GM18873 (cell line): ENCODE results near the gene UNC13D.

Experiments used
- ATAC-seq: cut with Tn5 transposase; IDR thresholded peaks from one replicate; pipeline ENCODE4 v1.9.1; 2021; ENCODE audit warnings: mild to moderate bottlenecking, moderate library complexity, moderate number of reproducible peaks; ENCODE audit not compliant: unreplicated experiment, low FRiP score

Gene UNC13D

DNA sequence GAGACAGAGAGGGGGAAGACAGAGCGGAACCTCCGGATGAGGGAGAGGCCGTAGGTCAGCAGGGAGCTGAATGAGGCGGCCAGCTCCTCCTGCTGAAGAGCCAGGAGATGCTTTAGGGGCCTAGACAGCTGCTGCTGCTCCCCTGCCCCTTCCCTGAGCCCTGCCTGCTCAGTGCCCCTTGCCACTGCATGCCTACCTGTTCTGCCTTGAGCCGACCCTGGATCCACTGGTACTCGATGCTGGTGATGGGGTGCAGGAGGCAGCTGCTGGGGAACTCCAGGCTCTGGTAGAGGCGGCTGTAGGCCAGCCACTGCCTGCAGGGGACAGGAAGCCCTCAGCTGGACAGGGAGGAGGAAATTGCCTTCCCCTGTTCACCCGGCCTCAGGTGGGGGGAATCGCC, 7.6 kb downstream of the UNC13D start:
- no peak for ATAC-seq

DNA sequence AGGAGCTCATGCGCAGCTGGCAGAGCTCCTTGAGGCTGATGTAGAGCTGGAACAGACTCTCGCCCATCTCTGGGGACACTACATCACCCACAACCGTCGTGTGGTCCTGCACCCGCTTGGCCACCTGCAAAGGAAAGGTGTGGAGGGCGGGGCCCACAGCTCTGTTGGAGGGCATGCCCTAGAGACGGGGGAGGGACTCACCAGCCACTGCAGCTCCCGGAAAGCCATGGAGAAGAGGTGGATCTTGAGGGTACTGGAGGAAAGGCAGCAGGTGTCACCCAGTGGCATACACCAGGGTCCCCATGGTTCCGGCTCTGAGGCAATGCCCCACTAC, 8.6 kb downstream of the UNC13D start:
- no peak for ATAC-seq

DNA sequence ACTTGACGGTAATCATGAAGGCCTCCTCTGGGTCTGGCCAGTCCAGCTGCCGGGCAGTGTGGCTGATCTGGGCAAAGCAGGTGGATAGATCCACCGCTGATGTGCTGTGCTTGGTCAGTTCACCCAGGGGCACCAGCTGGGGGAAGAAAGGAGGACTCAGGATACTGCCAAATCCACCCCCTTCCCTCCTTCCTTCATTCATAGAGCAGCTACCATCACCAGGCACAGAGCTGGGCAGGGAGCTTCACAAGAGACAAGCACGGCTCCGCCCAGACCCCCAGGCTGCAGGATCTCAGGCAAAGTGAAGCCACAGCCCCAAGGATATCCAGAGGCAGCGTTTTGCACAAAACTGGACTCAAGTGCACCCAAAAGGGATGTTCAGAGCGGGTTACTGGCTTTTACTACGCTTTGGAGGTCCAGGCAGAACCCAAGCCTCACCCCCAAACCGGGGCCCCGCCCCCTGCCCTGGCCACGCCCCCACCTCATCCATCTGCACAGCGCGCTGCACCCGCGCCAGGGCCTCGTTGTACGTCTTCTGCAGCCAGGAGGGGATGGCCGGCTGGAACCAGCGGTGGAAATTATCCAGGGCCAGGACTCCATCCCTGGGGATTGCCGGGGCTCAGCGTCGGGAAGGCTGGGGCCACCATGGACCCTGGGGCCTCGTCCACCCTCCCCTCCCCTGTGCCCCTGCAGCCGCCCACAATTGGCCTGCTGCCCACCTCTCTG, 9.1 kb downstream of the UNC13D start:
- no peak for ATAC-seq

GRCh38 chr17:75834279-75834920, 9.8 kb downstream of the UNC13D start:
- no peak for ATAC-seq

- no peak for ATAC-seq
Observed at GRCh38 chr17:75832652-75833400, 11.4 kb downstream of the UNC13D start.

- ATAC-seq = no peak
Observed at GRCh38 chr17:75832164-75832651, 12.0 kb downstream of the UNC13D start.

- ATAC-seq = no peak
Observed at GRCh38 chr17:75831032-75831571, 13.1 kb downstream of the UNC13D start.

DNA sequence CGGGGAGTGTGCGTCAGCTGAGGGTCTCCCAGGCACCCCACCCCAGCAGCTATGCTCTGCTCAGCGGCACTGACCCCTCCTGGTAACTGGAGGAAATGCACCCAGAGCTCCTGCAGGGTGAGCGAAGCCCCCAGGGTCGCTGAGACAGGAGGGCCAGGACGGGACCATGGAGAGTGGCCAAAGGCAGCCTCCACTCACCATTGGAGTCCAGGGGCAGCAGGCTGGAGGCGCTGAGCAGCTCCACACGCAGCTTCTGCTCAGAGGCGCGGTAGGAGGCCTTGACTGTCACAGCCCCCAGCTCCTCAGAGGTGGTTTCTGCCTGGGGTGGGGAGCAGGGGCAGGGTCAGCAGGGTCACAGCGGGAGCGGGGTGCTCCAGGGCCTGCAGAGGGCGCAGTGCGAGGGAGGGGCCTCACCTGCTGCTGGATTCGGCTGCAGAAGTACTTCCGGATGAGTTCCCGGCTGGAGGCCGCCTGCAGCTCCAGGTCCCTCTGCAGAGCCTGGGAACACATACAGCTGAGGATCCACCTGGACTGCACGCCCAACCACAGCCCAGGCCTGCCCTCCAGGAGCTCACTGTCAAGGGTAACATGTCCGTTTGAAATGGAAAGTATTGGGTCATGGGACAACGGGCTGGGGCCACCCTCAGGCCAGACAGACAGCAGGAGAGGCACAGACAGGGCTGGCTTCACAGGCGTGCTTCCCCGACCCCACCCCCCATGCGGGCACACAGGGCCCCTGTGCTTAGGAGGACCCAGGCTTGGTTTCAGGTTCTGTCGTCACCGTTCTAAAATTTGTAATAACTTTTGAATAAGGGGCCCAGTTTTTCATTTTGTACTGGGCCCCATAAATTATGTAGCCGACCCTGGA, 13.8 kb downstream of the UNC13D start:
- ATAC-seq = no peak

DNA sequence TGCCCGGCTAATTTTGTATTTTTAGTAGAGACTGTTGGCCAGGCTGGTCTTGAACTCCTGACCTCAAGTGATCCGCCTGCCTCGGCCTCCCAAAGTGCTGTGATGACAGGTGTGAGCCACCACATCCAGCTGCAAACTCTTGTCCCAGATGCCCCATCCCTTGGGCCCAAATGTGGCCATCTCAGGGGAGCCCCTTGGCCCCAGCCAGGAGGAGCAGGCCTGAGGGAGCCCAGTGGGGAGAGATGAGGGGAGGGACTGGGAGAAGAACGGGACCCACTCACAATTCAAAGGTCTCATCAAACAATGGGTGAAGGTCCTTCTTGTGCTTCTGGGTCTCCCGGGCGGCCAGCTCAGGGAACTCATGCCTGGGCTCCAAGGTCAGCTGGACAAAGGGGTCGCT, 14.5 kb downstream of the UNC13D start:
- no peak for ATAC-seq

DNA sequence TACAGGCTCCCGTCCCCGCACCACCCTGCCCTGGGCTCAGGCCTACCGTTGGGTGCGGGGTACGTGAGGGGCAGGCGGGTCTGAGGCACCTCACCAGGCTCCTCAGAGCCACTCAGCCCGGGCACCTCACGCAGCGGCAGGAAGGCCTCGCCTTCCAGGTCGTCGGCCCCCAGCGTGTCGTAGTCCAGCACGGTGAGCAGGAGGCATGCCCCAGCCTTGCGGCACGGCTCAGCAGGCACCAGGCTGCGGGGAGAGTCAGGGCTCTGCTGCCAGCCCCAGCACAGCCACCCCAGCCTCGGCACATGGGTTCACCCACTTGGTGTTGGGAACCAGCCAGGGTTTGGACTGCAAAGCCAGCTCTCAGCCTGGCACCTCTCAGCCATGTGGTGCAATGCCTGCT, 15.5 kb downstream of the UNC13D start:
- no peak for ATAC-seq

DNA sequence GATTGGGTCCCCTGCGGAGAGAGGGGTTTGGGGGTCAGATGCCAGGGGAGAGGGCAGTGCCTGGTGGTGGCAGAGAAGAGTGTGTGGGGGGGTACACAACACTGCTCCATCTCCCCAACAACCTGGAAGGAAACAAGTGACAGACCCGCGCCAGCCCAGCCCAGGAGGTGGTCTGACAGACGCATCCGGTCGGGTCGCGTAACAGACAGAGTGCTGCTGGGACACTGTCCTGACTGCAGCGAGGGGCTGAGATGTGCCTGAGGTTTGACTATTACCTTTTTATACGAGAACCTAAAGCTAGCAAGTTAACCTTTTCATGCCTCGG, 16.2 kb downstream of the UNC13D start:
- ATAC-seq = no peak

- no peak for ATAC-seq
Observed at GRCh38 chr17:75827308-75828075, 16.7 kb downstream of the UNC13D start.

DNA sequence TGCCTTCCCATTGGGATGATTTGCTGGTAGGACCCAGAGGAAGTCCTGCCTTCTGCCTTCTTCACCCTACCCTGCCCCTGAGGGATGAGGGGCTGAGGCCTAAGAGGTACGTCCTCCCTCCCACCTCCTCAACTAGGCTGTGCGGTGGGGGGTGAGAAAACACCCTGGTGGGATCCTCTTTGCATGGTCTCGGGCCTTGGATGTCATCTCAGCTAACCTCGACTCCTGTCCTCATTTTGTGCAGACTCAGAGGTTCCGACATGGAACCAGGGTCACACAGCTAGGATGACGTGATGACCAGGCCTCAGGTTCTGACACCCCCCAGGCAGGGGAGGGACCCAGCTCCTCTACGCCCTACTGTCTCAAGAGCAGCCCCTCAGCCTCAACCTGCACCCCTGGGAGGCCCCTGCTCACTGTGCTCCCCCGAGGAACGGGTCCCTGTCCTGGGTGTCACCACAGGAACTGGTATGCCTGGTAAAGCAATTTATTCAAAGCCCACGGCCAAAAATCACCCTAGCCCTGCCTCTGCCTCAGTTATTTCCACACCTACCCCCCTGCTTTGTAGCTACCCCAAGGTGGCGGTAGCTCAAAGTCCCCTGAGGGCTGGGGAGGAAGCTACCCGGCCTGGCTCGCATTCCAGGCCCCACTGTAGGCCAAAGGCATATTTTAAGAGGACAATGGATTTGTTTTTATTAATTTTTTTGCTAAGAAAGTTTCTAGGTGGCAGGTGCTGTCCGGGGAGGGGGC, 17.5 kb downstream of the UNC13D start:
- no peak for ATAC-seq

DNA sequence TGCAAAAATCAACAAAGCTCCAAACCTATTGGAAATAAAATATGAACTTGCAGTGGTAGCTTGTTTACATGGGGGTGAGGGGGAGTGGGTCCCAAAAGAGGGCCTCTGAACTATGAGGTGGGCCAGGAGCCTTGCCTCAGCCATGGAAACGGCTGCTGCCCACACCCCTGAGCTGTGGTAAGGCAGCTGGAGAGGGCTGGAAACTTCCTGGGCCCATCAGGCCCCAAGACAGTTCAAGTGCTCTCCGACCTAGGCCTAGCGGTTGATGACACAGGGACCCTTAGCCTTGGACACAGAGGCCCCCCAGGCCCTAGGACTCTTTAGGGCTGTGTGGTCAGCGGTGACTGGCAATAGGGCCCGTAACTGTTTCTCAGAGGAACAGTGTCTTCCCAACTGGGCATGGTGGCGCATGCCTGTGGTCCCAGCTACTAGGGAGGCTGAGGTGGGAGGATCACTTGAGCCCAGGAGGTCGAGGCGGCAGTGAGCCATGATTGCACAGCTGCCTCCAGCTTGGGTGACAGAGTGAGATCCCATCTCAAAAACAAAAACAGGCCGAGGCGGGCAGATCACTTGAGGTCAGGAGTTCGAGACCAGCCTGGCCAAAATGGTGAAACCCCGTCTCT, 18.3 kb downstream of the UNC13D start:
- ATAC-seq = no peak

DNA sequence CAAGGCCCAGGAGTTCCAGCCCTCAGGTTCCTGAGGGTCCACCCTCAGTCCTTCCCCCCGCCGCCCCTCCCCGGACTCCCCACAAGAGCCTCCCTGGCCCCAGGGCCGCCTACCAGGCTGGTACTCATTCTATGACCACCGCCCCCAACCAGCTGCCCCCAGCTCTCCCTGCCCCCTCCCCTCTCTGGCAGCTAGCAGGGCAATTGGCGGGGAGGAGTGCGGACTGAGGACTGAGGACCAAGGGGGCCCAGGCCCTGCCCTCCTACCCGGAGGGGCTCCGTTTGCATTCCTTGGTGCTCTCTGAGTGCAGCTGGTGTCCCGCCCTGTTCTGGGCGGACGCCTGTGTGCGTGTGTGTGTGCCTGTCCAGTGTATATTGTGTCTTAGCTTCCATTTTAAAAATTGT, 19.1 kb downstream of the UNC13D start:
- ATAC-seq = no peak

DNA sequence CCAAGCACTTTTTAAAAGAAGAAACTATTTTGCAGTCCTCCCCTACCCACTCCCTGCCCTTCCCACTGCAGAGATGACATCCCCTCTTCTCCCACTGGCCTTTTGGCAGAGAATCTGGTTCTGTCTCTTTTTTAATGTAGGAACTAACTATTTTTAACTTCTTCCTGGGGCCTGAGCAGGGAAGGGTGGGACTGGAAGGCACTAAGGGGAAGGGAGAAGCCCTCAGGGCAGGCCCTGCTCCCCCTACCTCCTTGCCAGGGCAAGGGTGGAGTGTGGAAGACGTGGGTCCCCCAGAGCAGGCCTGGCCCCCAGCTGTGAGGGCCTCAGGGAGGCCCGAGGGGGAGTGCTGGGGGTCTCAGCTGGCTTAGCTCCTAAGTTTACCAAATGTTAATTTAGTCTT, 19.5 kb downstream of the UNC13D start:
- no peak for ATAC-seq

DNA sequence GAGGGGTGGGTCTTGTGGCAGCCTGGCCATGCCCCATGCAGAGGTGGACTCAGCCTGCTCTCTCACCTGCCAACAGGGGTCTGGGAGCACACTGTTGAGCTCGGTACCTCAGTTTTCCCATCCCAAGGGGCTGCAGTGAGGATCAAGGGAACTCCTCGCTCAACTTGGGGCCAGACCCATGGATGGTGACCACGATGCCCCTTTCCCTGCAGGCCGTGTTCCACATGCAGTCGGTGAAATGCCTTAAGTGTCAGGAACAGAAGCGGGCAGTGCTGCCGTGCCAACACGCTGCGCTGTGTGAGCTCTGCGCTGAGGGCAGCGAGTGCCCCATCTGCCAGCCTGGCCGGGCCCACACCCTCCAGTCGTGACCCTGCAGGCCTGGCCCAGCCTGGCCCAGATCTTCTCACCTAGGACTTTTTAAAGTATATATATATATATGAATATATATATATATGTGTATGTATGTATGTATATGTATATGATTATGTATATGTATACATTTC, 20.1 kb downstream of the UNC13D start:
- ATAC-seq = no peak

DNA sequence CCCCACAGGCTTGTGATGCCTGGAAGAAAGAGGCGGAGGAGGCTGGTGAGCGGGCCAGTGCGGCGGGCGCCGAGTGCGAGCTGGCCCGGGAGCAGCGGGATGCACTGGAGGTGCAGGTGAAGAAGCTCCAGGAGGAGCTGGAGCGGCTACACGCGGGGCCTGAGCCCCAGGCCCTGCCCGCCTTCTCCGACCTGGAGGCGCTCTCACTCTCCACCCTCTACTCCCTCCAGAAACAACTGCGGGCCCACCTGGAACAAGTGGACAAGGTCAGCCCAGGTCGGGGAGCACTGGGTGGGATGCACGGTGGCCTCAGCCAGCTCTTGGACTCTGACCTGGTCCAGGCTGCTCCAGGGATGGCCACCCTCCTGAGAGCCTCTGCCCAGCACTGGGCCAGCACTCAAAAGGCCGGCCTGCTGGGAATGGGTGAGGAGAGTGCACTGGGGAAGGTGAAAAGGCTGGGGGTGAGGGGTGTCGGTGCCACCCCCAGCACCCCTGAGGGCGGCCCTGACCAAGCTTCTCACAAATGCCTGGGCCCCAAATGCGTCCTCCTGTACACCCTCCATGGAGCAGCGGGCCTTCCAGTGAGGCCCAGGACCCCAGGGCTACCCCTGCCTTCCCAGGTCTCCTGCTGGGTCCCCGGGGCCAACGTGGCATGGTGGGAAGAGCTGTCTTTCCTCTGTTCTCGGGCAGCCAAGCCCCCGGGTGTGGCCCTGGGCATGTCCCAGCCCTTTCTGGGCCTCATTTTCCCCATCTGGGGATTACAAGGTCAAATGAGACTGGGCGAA, 20.8 kb downstream of the UNC13D start:
- no peak for ATAC-seq
